OCI-LY7 (cell line): Measurements from ENCODE around the gene ERCC2. TPM values are rescaled to one million over a fixed set of nuclear protein-coding genes. Genes with fewer than 3 reads are reported as not detected.
A peak's percentile ranks its signal among the peaks of the same experiment; 100 is the strongest.

Source experiments
- Bru-seq: library from RNA; stranded (reverse); fragments of 400-500 nt; gene quantifications from one replicate; lab custom pipeline; 2021; lab: Mats Ljungman, UMichigan
- BruChase-seq, 2 experiments: library from RNA; stranded (reverse); fragments of 400-500 nt; gene quantifications; one replicate each; lab custom pipeline; 2021; lab: Mats Ljungman, UMichigan
- BruUV-seq: library from RNA; stranded (reverse); fragments of 400-500 nt; replicated peaks from 2 replicates; lab custom pipeline; 2021; lab: Mats Ljungman, UMichigan
- CTCF ChIA-PET: fragments of 300-600 bp; sonication (Branson Sonifier 250); formaldehyde crosslinking; loops from one replicate; lab custom pipeline; 2022; ENCODE audit warnings: antibody characterized with exemption; ENCODE audit not compliant: unreplicated experiment; lab: Charles Lee
- POLR2A ChIA-PET: fragments of 300-600 bp; sonication (Branson Sonifier 250); formaldehyde crosslinking; loops from one replicate; lab custom pipeline; 2022; ENCODE audit warnings: antibody characterized with exemption; lab: Charles Lee
- DNase-seq: peaks from one replicate; pipeline ENCODE4 v3.0.0-alpha.2; 2015; ENCODE audit warnings: low spot score
- H2AFZ ChIP-seq: fragments of 200-600 bp; sonication (generic), shearing (Covaris generic); 2 replicates; pipeline ENCODE4 v1.6.1; 2014; ENCODE audit warnings: mild to moderate bottlenecking, antibody characterized with exemption, low read length, moderate library complexity
- H3K27ac ChIP-seq: fragments of 200-600 bp; sonication (generic); 2 replicates; pipeline ENCODE4 v1.5.1; 2014; ENCODE audit warnings: mixed run types, low read depth, mild to moderate bottlenecking, moderate library complexity, low read length, inconsistent platforms; ENCODE audit not compliant: poor library complexity, severe bottlenecking
- H3K36me3 ChIP-seq: fragments of 200-600 bp; sonication (generic); 2 replicates; pipeline ENCODE4 v1.6.1; 2014; ENCODE audit warnings: mild to moderate bottlenecking, antibody characterized with exemption, low read length, moderate library complexity, mixed read lengths; ENCODE audit not compliant: insufficient read depth
- H3K4me1 ChIP-seq: fragments of 200-600 bp; sonication (generic); 2 replicates; pipeline ENCODE4 v1.5.1; 2014; ENCODE audit warnings: mild to moderate bottlenecking, low read length; ENCODE audit not compliant: insufficient read depth, poor library complexity, severe bottlenecking
- H3K4me2 ChIP-seq: fragments of 200-600 bp; sonication (generic); 2 replicates; pipeline ENCODE4 v1.6.1; 2014; ENCODE audit warnings: mild to moderate bottlenecking, low read length
- H3K4me3 ChIP-seq: fragments of 200-600 bp; sonication (generic); 2 replicates; pipeline ENCODE4 v1.5.1; 2014; ENCODE audit warnings: mild to moderate bottlenecking, low read depth, low read length; ENCODE audit not compliant: poor library complexity, severe bottlenecking
- H3K79me2 ChIP-seq: fragments of 200-600 bp; sonication (generic); 2 replicates; pipeline ENCODE4 v1.6.1; 2016; ENCODE audit warnings: low read depth, mild to moderate bottlenecking, low read length, moderate library complexity, mixed read lengths; ENCODE audit not compliant: insufficient read depth
- H3K9me2 ChIP-seq: fragments of 200-600 bp; sonication (generic); 2 replicates; pipeline ENCODE4 v1.6.1; 2016; ENCODE audit warnings: mild to moderate bottlenecking, low read length, mixed read lengths; ENCODE audit not compliant: insufficient read depth
- H3K9me3 ChIP-seq: fragments of 200-600 bp; sonication (generic); 2 replicates; pipeline ENCODE4 v1.6.1; 2014; ENCODE audit warnings: mild to moderate bottlenecking, mixed run types, low read length, mixed read lengths
- H4K20me1 ChIP-seq: fragments of 200-600 bp; sonication (generic); 2 replicates; pipeline ENCODE4 v1.6.1; 2014; ENCODE audit warnings: mild to moderate bottlenecking, antibody characterized with exemption, low read length, moderate library complexity, mixed read lengths; ENCODE audit not compliant: insufficient read depth
- CTCF ChIP-seq: fragments of 200-600 bp; sonication (generic); conservative IDR thresholded peaks from 2 replicates; pipeline ENCODE4 v1.5.1; 2014; ENCODE audit warnings: mild to moderate bottlenecking, antibody characterized with exemption, low read length, moderate library complexity, mixed read lengths
- EZH2phosphoT487 ChIP-seq: fragments of 200-600 bp; sonication (generic); IDR thresholded peaks from 2 replicates; pipeline ENCODE4 v1.6.1; 2018; ENCODE audit warnings: low read depth, borderline replicate concordance, mild to moderate bottlenecking, mixed run types, antibody characterized with exemption, low read length, moderate library complexity, mixed read lengths
- intact Hi-C: fragments of 100-400 bp; cut with micrococcal nuclease; formaldehyde crosslinking; loops from one replicate; pipeline ENCODE4 v1.10.0; 2022; ENCODE audit not compliant: unreplicated experiment
- long read RNA-seq: library from polyadenylated mRNA; stranded (forward); transcript quantifications from one replicate; pipeline ENCODE4 v2.0.0, GENCODE V29; 2022
- total RNA-seq, 2 experiments: library from RNA; depleted of rRNA in 1 of 2; stranded (reverse); fragments of >200 nt in 1 of 2; shearing (Covaris generic) in 1 of 2; gene quantifications; 2 replicates each; pipeline ENCODE4 v1.2.3, GENCODE V29; 2014 to 2022

ERCC2 gene
- total RNA-seq (2014; rRNA removed; shearing (Covaris generic)) (12.8 and 21.0 TPM in 2 replicates), total RNA-seq (2022) (24.4 and 30.8 TPM in 2 replicates), Bru-seq, nascent RNA (percentile 50 among the genes with signal in this experiment), BruChase-seq, experiment 1, labeled RNA remaining after a 6-hour chase (percentile 55 among the genes with signal in this experiment), BruChase-seq, experiment 2, labeled RNA remaining after a 2-hour chase (percentile 56 among the genes with signal in this experiment)
- long read RNA-seq, full-length matches to known transcripts, result 17 of 29 reads
- long read RNA-seq, partial matches to known transcripts, result 3 of 29 reads
- long read RNA-seq, other reads (novel, unspliced or antisense), result 9 of 29 reads

DNA sequence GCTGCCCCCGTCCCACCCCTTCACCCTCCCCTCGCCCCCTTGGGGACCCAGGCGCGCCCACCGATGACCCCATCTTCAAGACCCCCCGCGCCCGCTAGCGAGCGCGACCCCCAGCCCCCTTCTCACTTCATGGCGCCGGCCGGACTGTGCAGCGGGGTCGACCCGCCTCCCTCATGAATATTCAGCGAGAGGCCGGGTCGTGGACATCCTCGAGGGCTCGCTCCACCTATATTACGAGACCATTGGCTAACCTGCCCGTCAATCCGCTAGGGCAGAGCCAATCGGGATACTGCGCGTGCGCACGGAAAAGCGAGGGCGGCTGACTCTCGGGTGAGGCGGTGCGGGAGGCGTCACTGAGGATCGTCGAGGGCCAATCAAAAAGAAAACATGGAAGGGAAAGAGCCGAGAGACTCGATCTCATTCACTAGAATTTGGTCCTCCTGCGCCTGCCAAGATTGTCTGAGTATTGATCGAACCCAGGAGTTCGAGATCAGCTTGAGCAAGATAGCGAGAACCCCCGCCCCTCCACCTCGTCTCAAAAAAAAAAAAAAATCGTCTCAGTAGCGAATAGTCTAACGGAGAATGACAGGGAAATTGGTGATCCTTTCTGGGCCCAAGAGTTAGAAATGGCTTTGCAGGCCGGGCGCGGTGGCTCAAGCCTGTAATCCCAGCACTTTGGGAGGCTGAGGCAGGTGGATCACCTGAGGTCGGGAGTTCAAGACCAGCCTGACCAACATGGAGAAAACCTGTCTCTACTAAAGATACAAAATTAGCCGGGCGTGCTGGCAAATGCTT lies at the start of gene ERCC2:
Gene ERCC2, minus strand, starts transcription at position 164 of the 795 bp plus-strand sequence. Its CDS starts 33 bp downstream, at position 131.
- Histone ChIP-seq H3K4me3 (peak within 1 kb of the TSS; percentile 86), H3K9me3 (no peaks in the 10 kb centered on the region), H3K36me3 (peaks cover 3% of the 10 kb centered on the region; the same call in 1 of the 2 replicates), H3K4me1 (peaks cover 15% of the 10 kb centered on the region), H4K20me1 (no peaks in the 10 kb centered on the region), H2AFZ (peak within 1 kb of the TSS; percentile 88), H3K9me2 (no peaks in the 10 kb centered on the region), H3K27ac (peak within 1 kb of the TSS; percentile 46), H3K79me2 (no peaks in the 10 kb centered on the region), H3K4me2 (peak within 1 kb of the TSS; percentile 95)
- CTCF ChIA-PET, result no interaction called here
- TSS peak; percentile 80 for BruUV-seq
- POLR2A ChIA-PET, result interaction anchor here (1.1 kb wide), 1 partner anchor 408 kb away, joined by 3 read pairs; no protein-coding TSS in a partner anchor
- DNase-seq, result peak; percentile 99
- intact Hi-C loops, result no loop called here
- no peak for TF ChIP-seq EZH2phosphoT487
- TF ChIP-seq CTCF, result no peak

GRCh38 chr19:45419895-45420294 lies 49.5 kb upstream of the ERCC2 start:
- intact Hi-C loops, result loop anchor here (1.0 to 10.0 kb wide), 2 partner anchors 14 to 225 kb away; partner anchors contain the start of gene POLR1G
- ChIA-PET CTCF (interaction anchor here (0.6 kb wide), 1 partner anchor 11 kb away, joined by 3 read pairs; no protein-coding TSS in a partner anchor), POLR2A (no interaction called here)
- no peak overlapping the region for H2AFZ ChIP-seq
- no peaks in the 10 kb centered on the region for H4K20me1 ChIP-seq
- DNase-seq, result no peak
- no peak for TF ChIP-seq CTCF
- TF ChIP-seq EZH2phosphoT487, result no peak
- peak overlapping the region; percentile 79 for H3K27ac ChIP-seq
- no TSS peak for BruUV-seq
- peak overlapping the region; percentile 81 for H3K4me2 ChIP-seq
- peaks cover 56% of the 10 kb centered on the region for H3K4me1 ChIP-seq
- peak overlapping the region; percentile 57 for H3K4me3 ChIP-seq
- H3K9me3 ChIP-seq, result no peaks in the 10 kb centered on the region
- peaks cover 43% of the 10 kb centered on the region for H3K36me3 ChIP-seq
- peaks cover 11% of the 10 kb centered on the region; the same call in 1 of the 2 replicates for H3K79me2 ChIP-seq
- H3K9me2 ChIP-seq, result no peaks in the 10 kb centered on the region
